HCT116 (cell line): ENCODE measurements around the gene MARVELD3. TPM values are rescaled to one million over a fixed set of nuclear protein-coding genes. Genes with fewer than 3 reads are reported as not detected.
"Not testable (repeated sequence)": the region's sequence is repeated elsewhere in the genome, so short reads cannot be mapped to it uniquely, and the experiment has no call there.

Experiments
- ATAC-seq: fragments of 200-7000 bp; cut with Tn5 transposase; 2 replicates; pipeline ENCODE4 v1.9.1; 2020; ENCODE audit warnings: mild to moderate bottlenecking, moderate library complexity
- BruUV-seq: library from RNA; stranded (reverse); fragments of 400-500 nt; replicated peaks from 2 replicates; lab custom pipeline; 2021; lab: Mats Ljungman, UMichigan
- CTCF ChIA-PET: fragments of 300-600 bp; sonication (Branson Sonifier 250); formaldehyde crosslinking; loops from one replicate; lab custom pipeline; 2021; ENCODE audit warnings: antibody characterized with exemption; lab: Charles Lee
- POLR2A ChIA-PET: fragments of 300-600, 350-600 bp; sonication (Branson Sonifier 250); formaldehyde crosslinking; loops from one replicate; lab custom pipeline; 2021; ENCODE audit warnings: antibody characterized with exemption; lab: Charles Lee
- RAD21 ChIA-PET, 2 experiments: fragments of 300-600 bp; sonication (Branson Sonifier 250); formaldehyde crosslinking; loops; one replicate each; lab custom pipeline; 2023; ENCODE audit warnings: low total read pairs in 2 of 2; ENCODE audit not compliant: uncharacterized antibody in 2 of 2, unreplicated experiment in 2 of 2, low non-redundant PET in 1 of 2; lab: Charles Lee
- DNase-seq: peaks from one replicate; pipeline ENCODE4 v3.0.0-alpha.2; 2010; ENCODE audit warnings: low read depth, low spot score
- H2AFZ ChIP-seq: fragments of 200-600 bp; shearing (Covaris generic), sonication (generic); 2 replicates; pipeline ENCODE4 v1.6.1; 2017; ENCODE audit warnings: low read depth, mixed run types, mixed read lengths, antibody characterized with exemption, low read length; ENCODE audit not compliant: poor library complexity, severe bottlenecking
- H3K27ac ChIP-seq: 2 replicates; pipeline ENCODE4 v1.5.1; 2012; ENCODE audit warnings: low read depth, low read length
- H3K27me3 ChIP-seq: fragments of 200-600 bp; sonication (generic); 2 replicates; pipeline ENCODE4 v1.6.1; 2016; ENCODE audit warnings: mixed run types, low read length, mixed read lengths; ENCODE audit not compliant: insufficient read depth
- H3K36me3 ChIP-seq, 2 experiments: fragments of 200-500 bp in 1 of 2; fragments of 200-600 bp in 1 of 2; sonication (Bioruptor generic) in 1 of 2; sonication (generic) in 1 of 2; 2 replicates each; pipeline versions ENCODE4 v1.5.1 to v1.6.1; 2014 to 2016; ENCODE audit warnings: low read length in 2 of 2, inconsistent platforms in 1 of 2, mixed read lengths in 1 of 2, mixed run types in 1 of 2; ENCODE audit not compliant: insufficient read depth in 2 of 2, control insufficient read depth in 1 of 2
- H3K4me1 ChIP-seq, 2 experiments: fragments of 200-600 bp in 1 of 2; sonication (generic) in 1 of 2; 2 replicates each; pipeline versions ENCODE4 v1.5.1 to v1.6.1; 2012 to 2017; ENCODE audit warnings: low read length in 2 of 2, inconsistent platforms in 1 of 2, mild to moderate bottlenecking in 1 of 2, mixed read lengths in 1 of 2, mixed run types in 1 of 2, moderate library complexity in 1 of 2; ENCODE audit not compliant: insufficient read depth in 2 of 2, control insufficient read depth in 1 of 2
- H3K4me2 ChIP-seq: fragments of 200-600 bp; sonication (generic); 2 replicates; pipeline ENCODE4 v1.6.1; 2017; ENCODE audit warnings: mixed run types, low read length, mixed read lengths
- H3K4me3 ChIP-seq, 2 experiments: fragments of 200-600 bp in 1 of 2; sonication (generic) in 1 of 2; replicated peaks in 1 of 2; 2 replicates each; pipeline ENCODE4 v1.5.1; 2011 to 2016; ENCODE audit warnings: low read length in 2 of 2, control low read depth in 1 of 2, low read depth in 1 of 2, mild to moderate bottlenecking in 1 of 2, mixed read lengths in 1 of 2, mixed run types in 1 of 2
- H3K79me2 ChIP-seq: fragments of 200-600 bp; sonication (generic); 2 replicates; pipeline ENCODE4 v1.6.1; 2017; ENCODE audit warnings: mild to moderate bottlenecking, mixed run types, low read length, moderate library complexity, mixed read lengths; ENCODE audit not compliant: insufficient read depth
- H3K9ac ChIP-seq: fragments of 200-600 bp; sonication (generic); 2 replicates; pipeline ENCODE4 v1.6.1; 2016; ENCODE audit warnings: low read length, mixed read lengths
- H3K9me2 ChIP-seq: fragments of 200-600 bp; sonication (generic), shearing (Covaris generic); 2 replicates; pipeline ENCODE4 v1.6.1; 2017; ENCODE audit warnings: mixed run types, mild to moderate bottlenecking, moderate library complexity; ENCODE audit not compliant: insufficient read depth
- H3K9me3 ChIP-seq, 2 experiments: fragments of 200-500 bp in 1 of 2; fragments of 200-600 bp in 1 of 2; sonication (Bioruptor generic) in 1 of 2; sonication (generic) in 1 of 2; 2 replicates each; pipeline ENCODE4 v1.6.1; 2014 to 2017; ENCODE audit warnings: low read length in 2 of 2, mixed read lengths in 2 of 2, inconsistent platforms in 1 of 2, low read depth in 1 of 2, mild to moderate bottlenecking in 1 of 2, mixed run types in 1 of 2, moderate library complexity in 1 of 2; ENCODE audit not compliant: control insufficient read depth in 1 of 2, insufficient read depth in 1 of 2
- H4K20me1 ChIP-seq: fragments of 200-600 bp; sonication (generic), shearing (Covaris generic); 2 replicates; pipeline ENCODE4 v1.6.1; 2017; ENCODE audit warnings: mixed run types, mild to moderate bottlenecking, moderate library complexity; ENCODE audit not compliant: insufficient read depth
- CBX3 ChIP-seq: IDR thresholded peaks from 2 replicates; pipeline ENCODE4 v1.6.1; 2012; ENCODE audit warnings: low read depth
- ELF1 ChIP-seq: IDR thresholded peaks from 2 replicates; pipeline ENCODE4 v1.6.1; 2012; ENCODE audit warnings: low read depth, borderline replicate concordance
- FOSL1 ChIP-seq: IDR thresholded peaks from 2 replicates; pipeline ENCODE4 v1.6.1; 2012; ENCODE audit warnings: low read depth
- intact Hi-C: fragments of 100-400 bp; cut with micrococcal nuclease; formaldehyde crosslinking; loops from 2 replicates; pipeline ENCODE4 v1.10.0; 2022
- total RNA-seq: library from RNA; stranded (reverse); gene quantifications from one replicate; pipeline ENCODE4 v1.2.1, GENCODE V29; 2021; ENCODE audit not compliant: unreplicated experiment
- TF ChIP-seq, protein P1 (sequence below): IDR thresholded peaks from 2 replicates; pipeline ENCODE4 v1.6.1; 2012

MARVELD3 gene
- total RNA-seq, 1 experiment from 2014 or later = 20.9 TPM

DNA sequence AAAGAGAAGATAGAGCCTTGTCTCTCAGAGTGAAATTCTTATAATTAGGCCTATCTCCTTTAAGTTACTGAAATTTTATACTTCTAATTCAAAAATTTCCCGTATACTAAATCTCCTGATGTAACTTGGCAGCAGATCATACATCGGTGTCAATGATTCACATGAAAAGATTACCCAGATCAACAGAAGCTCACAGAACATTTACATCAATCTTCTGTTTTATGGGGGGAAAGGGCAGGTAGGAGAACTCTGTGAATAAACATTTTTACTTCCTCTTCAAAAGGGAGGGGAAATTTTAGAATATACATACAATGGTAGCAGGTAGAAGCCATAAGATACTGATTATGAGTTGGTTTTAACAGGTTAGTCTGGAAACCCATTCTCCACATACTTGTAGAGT is 55.4 kb downstream of the MARVELD3 start:
- BruUV-seq = no TSS peak
- ChIA-PET RAD21 (no interaction called here), CTCF (no interaction called here), POLR2A (no interaction called here)
- H4K20me1 ChIP-seq = no peaks in the 10 kb centered on the region
- no peak overlapping the region for H3K9ac ChIP-seq
- no peaks in the 10 kb centered on the region for H3K4me1 ChIP-seq
- no peaks in the 10 kb centered on the region for H3K79me2 ChIP-seq
- H3K9me2 ChIP-seq = no peaks in the 10 kb centered on the region
- H3K9me3 ChIP-seq = no peaks in the 10 kb centered on the region
- intact Hi-C loops = no loop called here
- DNase-seq = no peak
- peaks cover 3 to 9% of the 10 kb centered on the region in 2 experiments; a peak in 3 of 4 replicates for H3K36me3 ChIP-seq
- H3K27me3 ChIP-seq = no peaks in the 10 kb centered on the region
- no peak overlapping the region for H2AFZ ChIP-seq
- ATAC-seq = no peak
- TF ChIP-seq, protein P1, sequence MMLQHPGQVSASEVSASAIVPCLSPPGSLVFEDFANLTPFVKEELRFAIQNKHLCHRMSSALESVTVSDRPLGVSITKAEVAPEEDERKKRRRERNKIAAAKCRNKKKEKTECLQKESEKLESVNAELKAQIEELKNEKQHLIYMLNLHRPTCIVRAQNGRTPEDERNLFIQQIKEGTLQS = no peak
- TF ChIP-seq ELF1 = no peak
- no peak for TF ChIP-seq FOSL1
- TF ChIP-seq CBX3 = no peak
- no peak overlapping the region for H3K4me2 ChIP-seq
- H3K4me3 ChIP-seq = no peak overlapping the region
- no peak overlapping the region for H3K27ac ChIP-seq

DNA sequence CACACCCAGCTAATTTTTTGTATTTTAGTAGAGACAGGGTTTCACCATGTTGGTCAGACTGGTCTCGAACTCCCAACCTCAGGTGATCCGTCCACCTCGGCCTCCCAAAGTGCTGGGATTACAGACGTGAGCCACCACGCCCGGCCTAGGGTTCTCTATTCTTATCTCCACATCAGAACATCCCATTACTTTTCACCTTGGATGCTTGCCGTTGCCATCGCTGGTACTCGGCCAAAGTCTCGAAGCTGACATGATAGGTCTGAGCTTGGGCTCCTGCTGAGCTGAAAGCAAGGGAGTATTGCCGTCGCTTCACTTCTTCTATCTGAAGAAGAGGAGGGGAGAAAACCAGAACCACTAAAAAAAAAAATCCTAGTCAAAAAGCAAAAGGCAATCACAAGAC is 58.3 kb downstream of the MARVELD3 start:
- H2AFZ ChIP-seq, DNase-seq, H3K36me3 ChIP-seq, H3K79me2 ChIP-seq, POLR2A ChIA-PET, H4K20me1 ChIP-seq, H3K27ac ChIP-seq, BruUV-seq, H3K9me3 ChIP-seq, H3K4me2 ChIP-seq, H3K9me2 ChIP-seq, RAD21 ChIA-PET, H3K27me3 ChIP-seq, intact Hi-C loops, H3K4me3 ChIP-seq, H3K4me1 ChIP-seq, H3K9ac ChIP-seq, ATAC-seq, CTCF ChIA-PET: not testable (repeated sequence)

Other genes with a start within 250 kb of the MARVELD3 start
- gene TLE7, start 184.1 kb upstream of the MARVELD3 start, total RNA-seq = not detected
- 11.1 TPM for gene ZNF23, start 163.9 kb upstream of the MARVELD3 start, total RNA-seq
- 5.4 TPM for gene ZNF19, start 136.9 kb upstream of the MARVELD3 start, total RNA-seq
- 0.59 TPM for gene CHST4, start 99.8 kb upstream of the MARVELD3 start, total RNA-seq
- gene TAT, start 49.1 kb upstream of the MARVELD3 start, total RNA-seq = 0.91 TPM
- gene PHLPP2, start 98.5 kb downstream of the MARVELD3 start, total RNA-seq = 9.0 TPM
- gene AP1G1, start 182.7 kb downstream of the MARVELD3 start, total RNA-seq = 70.2 TPM
- gene ATXN1L, start 219.8 kb downstream of the MARVELD3 start, total RNA-seq = 20.5 TPM